Limb (tissue), 2 donors: ENCODE measurements around the gene LNPEP.
A peak's percentile ranks its signal among the peaks of the same experiment; 100 is the strongest.

ENCODE experiments used
- DNase-seq, 2 donors: peaks; one replicate each; pipeline ENCODE4 v3.0.0-alpha.2; 2016; ENCODE audit errors: extremely low spot score in 2 of 2

Gene LNPEP

GRCh38 chr5:96935559-96936430, at the start of gene LNPEP:
TSS of gene LNPEP (plus strand) at chr5:96936080. CDS start at chr5:96936156, 76 bp downstream.
- DNase-seq: peak; percentile 96 to 97

DNA sequence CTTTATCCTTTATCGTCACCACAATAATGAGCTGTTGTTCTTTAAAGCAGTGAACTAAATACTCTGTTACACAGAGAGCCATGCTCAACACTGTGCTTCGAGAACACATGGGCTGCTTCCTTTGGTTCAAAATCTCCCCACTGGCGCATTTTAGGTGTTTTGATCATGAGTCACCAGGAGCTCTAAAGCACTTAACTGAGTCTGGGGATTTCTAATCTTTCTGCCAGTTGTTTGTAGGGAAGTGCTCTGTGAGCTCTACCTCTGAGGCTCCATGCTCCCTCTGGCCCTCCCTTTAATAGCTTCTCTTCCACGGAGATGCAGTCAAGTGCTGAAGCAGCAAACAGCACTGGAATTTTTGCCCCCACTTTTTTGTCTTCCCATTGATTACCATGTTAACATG, 42.5 kb upstream of the LNPEP start:
- DNase-seq: no peak

- DNase-seq: no peak
Observed at GRCh38 chr5:96896276-96896675, 39.6 kb upstream of the LNPEP start.

DNA sequence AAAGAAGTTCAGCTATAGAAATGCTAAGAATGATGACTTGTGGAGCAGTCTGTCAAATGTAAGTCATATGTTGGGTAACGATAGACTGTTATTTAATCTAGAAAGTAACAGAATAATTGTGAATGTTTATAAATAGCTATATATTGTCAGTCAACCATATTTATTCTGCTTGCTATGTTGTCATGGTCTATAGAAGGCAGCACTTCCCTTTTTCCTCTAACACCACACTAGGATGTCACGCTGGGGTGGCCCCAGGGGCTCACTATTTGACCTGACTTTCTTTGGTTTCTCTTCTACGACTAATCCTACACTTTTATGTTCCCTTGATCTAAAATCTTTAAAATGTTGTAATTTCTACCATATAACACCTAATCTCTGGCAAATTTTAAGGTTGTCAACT, 39.1 kb upstream of the LNPEP start:
- no peak for DNase-seq

- no peak for DNase-seq
Observed at GRCh38 chr5:96901384-96901783, 34.5 kb upstream of the LNPEP start.

- no peak for DNase-seq
Observed at GRCh38 chr5:96901841-96902240, 34.0 kb upstream of the LNPEP start.

GRCh38 chr5:96902876-96903275, 33.0 kb upstream of the LNPEP start:
- DNase-seq: no peak

GRCh38 chr5:96903300-96903699, 32.6 kb upstream of the LNPEP start:
- DNase-seq: no peak

- no peak for DNase-seq
Observed at GRCh38 chr5:96904054-96904931, 31.6 kb upstream of the LNPEP start.

GRCh38 chr5:96905864-96906263, 30.0 kb upstream of the LNPEP start:
- no peak for DNase-seq

GRCh38 chr5:96909003-96909402, 26.9 kb upstream of the LNPEP start:
- DNase-seq: no peak

DNA sequence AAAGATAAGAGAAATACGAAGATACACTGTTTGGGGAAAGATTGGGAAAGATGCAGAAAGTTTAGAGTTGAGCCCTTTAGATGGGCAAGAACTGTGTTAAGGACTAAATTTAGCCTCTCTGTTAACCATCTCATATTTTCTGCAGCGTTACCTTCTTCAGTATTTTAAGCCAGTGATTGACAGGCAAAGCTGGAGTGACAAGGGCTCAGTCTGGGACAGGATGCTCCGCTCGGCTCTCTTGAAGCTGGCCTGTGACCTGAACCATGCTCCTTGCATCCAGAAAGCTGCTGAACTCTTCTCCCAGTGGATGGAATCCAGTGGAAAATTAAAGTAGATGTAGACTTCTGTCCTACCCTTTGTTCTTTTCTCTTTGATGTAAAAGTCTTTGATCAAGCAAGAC, 26.4 kb upstream of the LNPEP start:
- no peak for DNase-seq

DNA sequence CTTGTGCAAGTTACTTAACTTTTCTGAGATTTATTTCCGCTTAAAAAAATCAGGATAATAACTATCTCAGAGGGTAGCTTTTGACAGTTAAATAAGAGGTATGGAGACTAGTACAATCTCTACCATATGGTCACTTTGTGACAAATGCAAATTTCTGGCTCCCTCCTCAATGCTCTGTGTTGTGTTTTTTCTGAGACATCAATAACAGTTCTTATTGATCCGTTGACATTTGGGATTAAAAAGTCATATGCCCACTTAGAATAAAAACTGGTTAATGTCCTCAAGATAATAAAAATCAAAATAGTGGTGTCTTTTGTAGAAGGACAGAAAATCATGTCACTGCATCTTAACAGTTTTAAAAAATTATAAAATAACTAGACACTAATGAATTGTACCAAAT, 24.7 kb upstream of the LNPEP start:
- DNase-seq: no peak

- no peak for DNase-seq
Observed at GRCh38 chr5:96913233-96913632, 22.6 kb upstream of the LNPEP start.

GRCh38 chr5:96919754-96920197, 16.1 kb upstream of the LNPEP start:
- DNase-seq: no peak

DNA sequence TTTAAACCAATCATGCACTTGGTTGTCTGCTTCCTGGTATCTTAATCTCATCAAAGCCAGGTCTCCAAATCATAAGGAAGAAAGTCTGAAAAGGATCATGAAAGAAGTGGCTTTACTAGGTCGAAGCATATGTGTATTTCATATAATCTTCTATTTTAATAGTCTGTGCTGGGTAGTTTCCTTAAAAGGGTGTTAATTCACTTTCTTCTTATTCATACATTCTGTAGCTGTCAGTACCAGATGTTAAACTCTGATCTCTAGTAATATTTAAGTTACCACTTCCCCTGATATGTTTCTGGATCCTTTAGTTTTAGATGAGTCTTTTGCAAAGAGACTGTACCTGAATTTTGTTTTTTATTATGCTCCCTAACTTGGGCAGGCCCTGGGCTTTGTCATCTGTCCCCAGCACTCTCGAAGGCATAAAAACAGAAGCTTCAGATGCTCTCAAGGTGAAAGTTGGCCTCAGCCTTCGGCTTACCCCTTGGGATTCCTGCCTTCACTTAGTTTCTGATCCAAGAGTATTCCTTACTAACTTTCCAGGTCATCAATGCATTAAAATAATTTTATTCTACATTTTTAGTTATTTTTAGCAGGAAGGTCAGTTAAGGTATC, 15.0 kb upstream of the LNPEP start:
- DNase-seq: no peak

GRCh38 chr5:96922499-96923244, 13.2 kb upstream of the LNPEP start:
- DNase-seq: no peak

DNA sequence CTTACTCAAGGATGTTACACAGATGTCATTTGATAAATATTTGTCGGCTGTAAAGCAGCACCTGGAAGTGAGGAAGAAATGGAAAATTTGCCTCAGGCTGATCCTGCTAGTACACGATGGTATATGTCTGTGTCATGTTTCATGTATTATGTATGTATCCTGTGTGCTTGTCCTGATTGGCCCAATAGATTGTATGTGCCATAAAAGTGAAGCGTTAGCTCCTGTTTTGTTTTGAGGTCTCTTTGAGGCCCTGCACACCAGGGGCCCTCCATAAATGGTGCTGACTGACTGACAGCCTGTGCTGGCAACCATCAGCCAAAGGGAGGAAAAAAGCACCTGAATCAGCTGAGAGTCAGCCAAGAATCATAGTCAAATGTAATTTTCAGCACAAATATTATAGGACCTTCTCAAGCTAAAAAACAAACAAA, 11.8 kb upstream of the LNPEP start:
- DNase-seq: no peak

DNA sequence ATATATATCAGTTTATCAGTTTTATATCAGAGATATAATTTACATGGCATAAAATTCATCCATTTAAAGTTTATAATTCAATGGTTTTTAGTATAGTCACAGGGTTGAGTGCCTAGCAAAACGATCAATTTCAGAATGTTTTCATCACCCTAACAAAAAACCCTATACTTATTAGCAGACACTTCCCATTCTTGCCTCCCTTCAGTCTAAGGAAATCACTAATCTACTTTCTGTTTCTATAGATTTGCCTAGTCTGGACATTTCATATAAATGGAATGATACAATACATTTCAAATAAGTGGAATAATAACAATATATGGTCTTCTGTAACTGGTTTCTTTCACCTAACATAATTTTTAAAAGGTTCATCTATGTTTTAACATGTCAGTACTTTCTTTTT, 9.6 kb upstream of the LNPEP start:
- DNase-seq: no peak

GRCh38 chr5:96927008-96927407, 8.9 kb upstream of the LNPEP start:
- DNase-seq: no peak
